ENCODE data around the gene DLX4. TPM values are rescaled to one million over a fixed set of nuclear protein-coding genes. Genes with fewer than 3 reads are reported as not detected.

The DLX4 gene, protein sequence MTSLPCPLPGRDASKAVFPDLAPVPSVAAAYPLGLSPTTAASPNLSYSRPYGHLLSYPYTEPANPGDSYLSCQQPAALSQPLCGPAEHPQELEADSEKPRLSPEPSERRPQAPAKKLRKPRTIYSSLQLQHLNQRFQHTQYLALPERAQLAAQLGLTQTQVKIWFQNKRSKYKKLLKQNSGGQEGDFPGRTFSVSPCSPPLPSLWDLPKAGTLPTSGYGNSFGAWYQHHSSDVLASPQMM
- under 1 TPM; 0.45 to 0.71 TPM for total RNA-seq

DNA sequence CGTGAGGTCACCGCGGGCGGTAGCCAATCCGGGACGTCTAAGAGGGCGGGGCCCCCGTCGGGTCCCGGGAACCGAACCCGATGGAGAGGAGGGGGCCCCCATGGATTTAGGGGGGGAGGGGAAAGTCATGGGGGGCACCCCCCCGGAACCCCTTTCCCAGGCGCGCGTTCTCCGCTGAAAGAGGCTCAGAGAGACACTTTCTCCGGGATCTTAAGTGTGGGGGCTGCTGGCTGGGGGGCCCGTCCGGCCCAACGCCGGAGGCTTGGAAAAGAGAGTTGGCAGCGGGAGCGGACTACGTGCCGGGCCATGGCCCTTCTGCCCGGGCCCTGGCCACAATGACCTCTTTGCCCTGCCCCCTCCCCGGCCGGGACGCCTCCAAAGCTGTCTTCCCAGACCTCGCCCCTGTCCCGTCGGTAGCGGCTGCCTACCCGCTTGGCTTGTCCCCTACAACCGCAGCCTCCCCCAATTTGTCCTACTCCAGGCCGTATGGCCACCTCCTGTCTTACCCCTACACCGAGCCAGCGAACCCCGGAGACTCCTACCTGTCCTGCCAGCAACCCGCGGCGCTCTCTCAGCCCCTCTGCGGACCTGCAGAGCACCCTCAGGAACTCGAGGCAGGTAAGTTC lies at the start of gene DLX4:
Gene DLX4 (plus strand): TSS at position 57 of the 626 bp plus-strand sequence. CDS start 279 bp downstream, at position 336.
- Mint-ChIP-seq H3K27me3 (peaks cover 59 to 64% of the 10 kb centered on the region in 2 donors), H3K9me3 (no peaks in the 10 kb centered on the region), H3K36me3 (no peaks in the 10 kb centered on the region), H3K4me3 (peak within 1 kb of the TSS; percentile 88), H3K27ac (peak within 1 kb of the TSS in 1 of 2 donors; percentile 56), H3K4me1 (ENCODE audit: low read depth in 2 of 2) (peaks cover 26 to 44% of the 10 kb centered on the region in 2 donors)
- DNase-seq (ENCODE audit: low spot score) (peak; percentile 75), ATAC-seq (no peak)

DNA sequence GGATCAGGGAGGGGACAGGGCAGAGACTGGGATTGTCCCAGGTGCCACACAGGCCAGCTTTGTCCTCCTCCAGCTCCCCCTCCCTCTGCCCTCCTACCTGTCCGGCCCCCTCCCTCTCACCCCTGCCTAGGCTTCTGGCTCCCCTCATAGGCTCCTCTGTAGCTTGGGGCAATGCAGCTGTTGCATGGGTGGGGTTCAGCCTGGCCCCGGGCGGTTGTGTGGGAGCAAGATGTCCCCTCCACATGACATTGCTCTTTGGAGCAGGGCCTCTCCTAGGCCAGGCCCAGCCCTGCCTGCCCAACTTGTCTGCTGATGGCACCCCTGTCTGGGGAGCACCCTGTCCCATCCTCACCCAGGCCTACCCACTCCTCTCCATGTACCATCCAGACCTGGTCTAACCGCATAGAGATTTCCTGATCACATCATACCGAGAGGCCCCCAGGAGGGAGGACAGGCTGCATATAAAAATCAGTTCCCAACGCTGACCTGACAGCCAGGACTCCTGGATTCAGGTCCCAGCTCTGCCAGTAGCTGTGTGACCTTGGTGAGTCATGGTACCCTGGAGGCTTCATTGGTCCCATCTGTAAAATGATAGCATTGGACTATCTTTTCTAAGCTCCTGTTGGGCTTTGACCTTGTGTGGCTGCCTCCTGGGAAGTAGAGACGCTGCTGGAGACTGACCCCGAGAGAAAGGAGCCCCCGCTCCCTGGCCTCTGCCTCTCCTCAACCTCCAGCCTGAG lies 48.8 kb upstream of the DLX4 start:
- Mint-ChIP-seq H3K27me3 (peaks cover 19 to 28% of the 10 kb centered on the region in 2 donors), H3K9me3 (no peaks in the 10 kb centered on the region), H3K4me1 (ENCODE audit: low read depth in 2 of 2) (no peaks in the 10 kb centered on the region), H3K36me3 (no peaks in the 10 kb centered on the region), H3K27ac (no peak overlapping the region), H3K4me3 (no peak overlapping the region)
- ATAC-seq (no peak), DNase-seq (ENCODE audit: low spot score) (no peak)

DNA sequence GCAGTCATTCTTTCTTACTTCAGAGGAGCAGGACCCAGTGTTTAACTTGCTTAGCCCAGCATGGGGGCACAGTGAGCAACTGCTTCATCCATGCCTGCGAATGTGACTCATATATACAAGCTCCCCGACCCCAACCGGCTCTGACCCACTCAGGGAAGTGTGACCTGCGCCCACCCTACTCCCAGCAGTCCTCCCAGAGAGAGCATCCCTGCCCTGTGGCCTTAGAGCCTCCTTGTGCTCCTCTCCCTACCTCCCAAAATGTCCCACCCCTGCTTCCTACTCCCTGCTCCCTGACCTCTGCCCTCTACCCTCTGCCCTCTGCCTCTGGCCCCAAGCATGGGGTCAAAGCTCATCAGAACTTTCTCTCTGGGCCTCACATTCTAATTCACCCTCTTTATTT lies 46.9 kb upstream of the DLX4 start:
- Mint-ChIP-seq H3K4me1 (ENCODE audit: low read depth in 2 of 2) (no peaks in the 10 kb centered on the region), H3K36me3 (no peaks in the 10 kb centered on the region), H3K4me3 (no peak overlapping the region), H3K27me3 (peaks cover 17 to 22% of the 10 kb centered on the region in 2 donors), H3K27ac (no peak overlapping the region), H3K9me3 (no peaks in the 10 kb centered on the region)
- ATAC-seq = no peak
- DNase-seq (ENCODE audit: low spot score) = no peak

DNA sequence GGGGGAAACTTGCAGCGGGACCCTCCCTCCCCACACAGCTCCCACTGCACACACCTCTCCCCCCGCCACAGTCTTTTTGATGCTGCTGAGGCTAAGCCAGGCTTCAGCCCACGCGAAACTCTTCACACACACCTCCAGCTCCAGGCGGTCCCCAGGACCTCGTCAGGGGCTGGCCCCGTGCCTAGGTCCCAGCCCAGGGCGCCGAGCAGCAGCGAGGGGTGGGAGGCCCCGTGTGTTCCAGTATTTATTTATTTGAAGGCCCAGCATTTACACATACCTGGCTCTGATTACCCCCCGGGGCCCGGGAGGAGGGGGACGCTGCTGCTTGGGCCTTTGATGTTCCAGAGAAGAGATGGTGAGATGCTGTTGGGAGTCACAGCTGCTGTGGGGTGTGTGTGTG lies 44.9 kb upstream of the DLX4 start:
- Mint-ChIP-seq H3K27ac (no peak overlapping the region), H3K4me1 (ENCODE audit: low read depth in 2 of 2) (no peaks in the 10 kb centered on the region), H3K36me3 (no peaks in the 10 kb centered on the region), H3K9me3 (no peaks in the 10 kb centered on the region), H3K4me3 (no peak overlapping the region), H3K27me3 (peaks cover 17 to 24% of the 10 kb centered on the region in 2 donors)
- ATAC-seq (no peak), DNase-seq (ENCODE audit: low spot score) (no peak)

DNA sequence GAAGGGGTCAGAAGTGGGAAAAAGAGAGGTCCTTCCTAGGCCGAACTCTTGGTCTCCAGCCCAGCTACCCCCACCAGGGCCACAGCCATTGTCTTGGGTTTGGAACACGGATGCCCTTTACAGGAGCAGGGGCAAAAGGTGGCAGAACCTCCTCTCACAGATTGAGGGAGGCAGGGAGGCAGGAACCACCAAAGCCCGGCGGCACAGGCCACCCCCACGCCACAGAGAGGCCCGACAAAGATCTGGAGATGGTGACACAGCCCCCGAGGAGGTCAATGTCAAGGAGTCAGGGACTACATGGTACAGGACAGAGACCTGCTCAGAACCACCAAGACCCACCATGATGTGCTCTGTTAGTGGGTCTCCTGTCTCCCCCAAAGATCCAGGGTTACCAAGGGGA lies 44.4 kb upstream of the DLX4 start:
- H3K36me3 Mint-ChIP-seq = no peaks in the 10 kb centered on the region
- ATAC-seq (no peak), DNase-seq (ENCODE audit: low spot score) (no peak)
- peaks cover 17 to 24% of the 10 kb centered on the region in 2 donors for H3K27me3 Mint-ChIP-seq
- H3K4me1 Mint-ChIP-seq (ENCODE audit: low read depth in 2 of 2) = no peaks in the 10 kb centered on the region
- H3K4me3 Mint-ChIP-seq = no peak overlapping the region
- H3K9me3 Mint-ChIP-seq = no peaks in the 10 kb centered on the region
- H3K27ac Mint-ChIP-seq = no peak overlapping the region

DNA sequence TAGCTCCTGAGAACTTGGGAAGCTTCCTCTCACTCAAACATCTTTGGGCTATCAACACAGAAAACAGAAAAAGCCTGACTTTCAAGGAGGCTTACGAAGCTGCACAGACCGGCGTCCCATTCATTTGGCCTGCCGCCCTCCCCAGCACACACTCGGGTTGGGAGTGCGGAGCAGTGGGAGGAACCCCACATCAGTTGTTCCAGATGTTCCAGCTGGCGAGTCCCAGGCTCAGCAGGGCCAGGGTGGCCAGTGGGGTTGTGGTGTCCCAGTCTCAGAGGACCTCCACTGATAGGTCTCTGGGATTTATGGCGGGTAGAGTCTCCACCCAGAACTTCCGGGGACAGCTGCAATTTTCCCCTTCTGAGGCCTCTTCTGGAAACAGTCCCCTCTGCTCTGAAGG lies 43.1 kb upstream of the DLX4 start:
- Mint-ChIP-seq H3K27me3 (peaks cover 17 to 30% of the 10 kb centered on the region in 2 donors), H3K27ac (no peak overlapping the region), H3K4me3 (no peak overlapping the region), H3K9me3 (no peaks in the 10 kb centered on the region), H3K4me1 (ENCODE audit: low read depth in 2 of 2) (no peaks in the 10 kb centered on the region), H3K36me3 (no peaks in the 10 kb centered on the region)
- DNase-seq (ENCODE audit: low spot score) (no peak), ATAC-seq (no peak)

DNA sequence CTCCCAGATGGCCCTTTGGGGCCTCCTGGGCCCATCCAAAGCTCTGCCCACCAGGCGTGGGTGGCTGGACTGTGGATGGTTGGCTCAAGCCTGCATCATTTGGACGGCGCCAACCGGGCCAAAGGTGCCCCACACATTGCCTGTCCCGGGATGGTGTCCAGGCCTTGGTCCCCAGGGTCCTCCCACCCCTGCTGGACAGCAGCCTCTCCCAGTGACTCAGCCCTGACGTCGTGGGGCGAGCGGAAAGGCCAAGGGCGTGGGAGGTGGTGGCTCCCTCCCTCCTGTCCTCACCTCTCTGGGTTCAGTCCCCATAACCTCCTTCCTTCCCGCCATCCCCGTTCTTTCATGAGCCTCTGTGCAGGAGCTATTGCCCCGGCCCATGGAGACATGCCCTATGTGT lies 42.1 kb upstream of the DLX4 start:
- H3K27me3 Mint-ChIP-seq = peaks cover 18 to 37% of the 10 kb centered on the region in 2 donors
- H3K27ac Mint-ChIP-seq = no peak overlapping the region
- H3K36me3 Mint-ChIP-seq = no peaks in the 10 kb centered on the region
- no peaks in the 10 kb centered on the region for H3K4me1 Mint-ChIP-seq (ENCODE audit: low read depth in 2 of 2)
- ATAC-seq (no peak), DNase-seq (ENCODE audit: low spot score) (no peak)
- no peak overlapping the region for H3K4me3 Mint-ChIP-seq
- no peaks in the 10 kb centered on the region for H3K9me3 Mint-ChIP-seq

DNA sequence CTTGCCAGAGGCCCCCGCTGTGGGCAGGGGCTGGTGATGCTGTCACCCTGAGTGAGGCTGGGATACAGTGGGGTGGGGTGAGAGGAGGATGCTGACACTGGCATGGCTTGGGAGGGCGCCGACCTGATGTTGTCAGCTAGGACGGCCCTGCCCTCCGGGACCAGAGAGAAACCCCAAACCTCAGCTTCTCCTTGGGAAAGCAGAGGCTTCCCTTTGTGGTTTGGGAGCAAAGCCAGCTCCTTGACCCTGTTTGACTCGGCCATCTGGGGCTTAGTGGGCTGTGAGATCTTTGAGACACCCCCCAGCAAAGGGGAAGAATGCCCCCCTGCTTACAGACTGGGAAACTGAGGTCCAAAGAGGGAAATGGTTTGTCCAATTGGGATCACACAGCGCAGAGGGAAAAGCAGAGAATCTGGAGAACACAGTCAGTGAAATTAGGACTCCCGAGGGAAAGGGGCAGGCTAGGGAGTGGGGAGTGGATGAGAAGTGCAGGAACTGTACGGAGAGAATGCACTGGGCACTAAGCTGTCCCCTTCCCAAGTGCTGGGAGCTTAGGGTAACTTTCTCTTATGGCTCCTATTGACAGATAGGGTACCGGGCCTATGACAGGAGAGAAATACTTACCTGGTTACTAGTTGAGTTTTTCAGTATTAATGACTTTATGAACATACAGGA lies 40.7 kb upstream of the DLX4 start:
- Mint-ChIP-seq H3K27me3 (peaks cover 14 to 29% of the 10 kb centered on the region in 2 donors), H3K36me3 (no peaks in the 10 kb centered on the region), H3K4me3 (no peak overlapping the region), H3K27ac (no peak overlapping the region), H3K9me3 (no peaks in the 10 kb centered on the region), H3K4me1 (ENCODE audit: low read depth in 2 of 2) (no peaks in the 10 kb centered on the region)
- ATAC-seq (no peak), DNase-seq (ENCODE audit: low spot score) (no peak)

DNA sequence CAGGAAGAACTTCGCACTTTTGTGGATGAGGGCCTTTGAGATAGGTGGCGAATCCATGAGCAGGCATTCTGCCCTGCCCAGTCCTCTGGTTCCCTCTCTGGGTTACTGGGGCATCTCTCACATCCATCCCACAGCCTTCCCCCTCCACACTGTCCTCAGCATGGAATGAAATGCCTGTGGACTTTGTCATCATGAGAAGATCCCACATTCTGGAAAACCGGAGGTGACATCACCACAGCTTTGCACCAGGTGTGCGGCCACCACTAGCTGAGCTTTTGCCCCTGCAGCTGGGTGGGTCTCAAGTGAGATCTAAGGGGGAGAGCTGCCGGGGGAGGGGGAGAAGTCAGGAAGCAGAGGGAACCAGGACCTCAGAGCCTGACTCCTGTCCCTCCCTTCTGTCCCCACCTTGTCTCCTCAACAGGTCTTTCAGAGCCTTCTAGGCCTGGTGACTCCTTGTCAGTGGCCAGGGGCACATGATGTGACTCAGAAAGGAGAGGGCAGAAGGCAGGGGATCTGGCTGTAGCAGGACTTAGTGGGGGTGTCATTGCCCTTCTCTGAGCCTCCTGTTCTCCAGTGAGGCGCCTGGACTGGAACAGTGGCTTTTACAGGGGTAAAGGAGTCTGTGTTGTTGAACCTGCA lies 40.0 kb upstream of the DLX4 start:
- no peaks in the 10 kb centered on the region for H3K9me3 Mint-ChIP-seq
- H3K4me3 Mint-ChIP-seq = no peak overlapping the region
- ATAC-seq = no peak
- no peak for DNase-seq (ENCODE audit: low spot score)
- no peak overlapping the region for H3K27ac Mint-ChIP-seq
- H3K4me1 Mint-ChIP-seq (ENCODE audit: low read depth in 2 of 2) = no peaks in the 10 kb centered on the region
- H3K36me3 Mint-ChIP-seq = no peaks in the 10 kb centered on the region
- peaks cover 15 to 29% of the 10 kb centered on the region in 2 donors for H3K27me3 Mint-ChIP-seq

DNA sequence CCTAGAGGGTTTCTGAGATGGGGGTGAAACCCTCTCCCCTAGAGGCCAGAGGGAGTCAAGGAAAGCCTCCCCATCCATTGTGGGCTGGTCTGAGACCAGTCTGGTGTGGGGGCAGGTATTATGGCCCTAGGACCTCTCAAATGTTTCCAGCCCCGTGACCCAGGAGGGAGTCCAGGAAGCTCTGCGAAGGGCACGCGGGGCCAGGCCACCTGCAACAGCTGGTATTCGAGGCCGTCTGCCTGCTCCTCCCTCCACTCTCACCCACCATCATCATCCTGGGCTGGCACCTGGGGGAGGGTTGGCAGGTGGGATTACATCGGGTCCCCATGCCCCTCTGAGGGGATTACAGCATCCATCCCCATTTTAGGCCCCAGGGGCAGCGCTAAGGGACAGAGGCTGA lies 38.1 kb upstream of the DLX4 start:
- no peaks in the 10 kb centered on the region for H3K9me3 Mint-ChIP-seq
- H3K27me3 Mint-ChIP-seq = peaks cover 14 to 23% of the 10 kb centered on the region in 2 donors
- no peaks in the 10 kb centered on the region for H3K4me1 Mint-ChIP-seq (ENCODE audit: low read depth in 2 of 2)
- no peak overlapping the region for H3K27ac Mint-ChIP-seq
- no peak overlapping the region for H3K4me3 Mint-ChIP-seq
- DNase-seq (ENCODE audit: low spot score) (no peak), ATAC-seq (no peak)
- no peaks in the 10 kb centered on the region for H3K36me3 Mint-ChIP-seq

DNA sequence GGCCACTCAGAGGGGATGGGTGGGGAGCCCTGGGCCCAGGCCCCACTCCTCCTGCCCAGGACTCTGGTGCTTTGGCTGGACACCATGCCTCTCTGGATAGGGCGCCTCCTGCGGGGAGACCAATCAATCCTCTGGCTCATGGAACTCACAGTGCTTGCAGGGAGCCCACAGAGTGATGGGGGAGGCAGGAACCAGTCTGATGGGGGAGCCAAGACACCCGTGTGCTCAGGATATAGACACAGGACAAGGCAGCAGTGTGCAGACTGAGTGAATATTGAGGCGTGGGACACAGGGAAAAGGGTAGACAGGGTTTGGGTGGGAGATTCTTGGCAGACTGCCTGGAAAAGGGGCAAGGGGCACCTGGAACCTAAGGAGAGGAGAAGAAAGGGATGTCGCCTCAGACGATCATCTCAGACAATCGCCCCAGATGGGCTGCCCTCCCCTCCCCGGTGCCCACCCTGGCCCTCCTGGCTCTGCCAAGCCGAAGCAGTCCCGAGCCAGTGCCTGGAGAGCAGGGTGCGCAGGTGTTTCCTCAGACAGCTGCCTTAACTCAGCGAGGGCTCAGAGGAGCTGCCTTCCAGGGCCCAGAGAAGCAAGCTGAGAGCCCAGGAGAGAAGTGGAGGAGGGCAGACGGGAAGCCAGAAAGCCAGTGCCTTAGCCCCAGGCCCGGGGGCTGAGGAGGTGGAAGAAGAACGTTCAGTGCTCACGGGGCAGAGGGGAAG lies 37.4 kb upstream of the DLX4 start:
- Mint-ChIP-seq H3K36me3 (no peaks in the 10 kb centered on the region), H3K4me1 (ENCODE audit: low read depth in 2 of 2) (no peaks in the 10 kb centered on the region), H3K9me3 (no peaks in the 10 kb centered on the region), H3K27ac (no peak overlapping the region), H3K27me3 (peaks cover 17 to 23% of the 10 kb centered on the region in 2 donors), H3K4me3 (no peak overlapping the region)
- no peak for ATAC-seq
- DNase-seq (ENCODE audit: low spot score) = no peak

DNA sequence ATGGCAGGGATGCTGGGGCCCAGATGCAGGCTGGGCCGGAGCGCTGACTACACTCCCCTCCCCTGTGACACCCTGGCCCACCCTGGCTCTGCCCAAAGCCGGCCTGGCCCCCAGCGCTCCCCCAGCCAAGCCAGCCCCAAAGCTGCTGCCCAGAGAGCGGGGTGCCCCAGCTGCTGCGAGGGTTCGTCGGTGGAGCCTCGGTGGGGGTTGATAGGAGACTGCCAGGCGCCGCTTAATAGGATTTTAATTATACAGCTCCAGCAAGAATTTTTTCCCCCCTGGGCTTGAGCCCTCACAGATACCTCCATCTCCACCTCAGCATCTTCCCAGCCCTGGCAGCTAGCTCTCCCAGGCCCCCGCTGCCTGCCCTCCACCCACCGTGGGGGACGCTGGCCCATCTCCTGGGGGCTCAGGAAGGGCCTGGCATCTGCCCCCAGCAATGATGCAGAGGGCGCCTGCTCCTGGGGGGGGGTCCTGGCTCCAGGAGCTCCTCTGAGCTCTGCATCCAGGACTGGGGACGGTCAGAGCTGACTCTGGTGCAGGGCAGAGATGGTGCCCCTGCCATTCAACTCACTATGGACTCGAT lies 36.8 kb upstream of the DLX4 start:
- Mint-ChIP-seq H3K27me3 (peaks cover 17 to 23% of the 10 kb centered on the region in 2 donors), H3K36me3 (no peaks in the 10 kb centered on the region), H3K4me3 (no peak overlapping the region), H3K4me1 (ENCODE audit: low read depth in 2 of 2) (no peaks in the 10 kb centered on the region), H3K9me3 (no peaks in the 10 kb centered on the region), H3K27ac (no peak overlapping the region)
- DNase-seq (ENCODE audit: low spot score) (no peak), ATAC-seq (no peak)

DNA sequence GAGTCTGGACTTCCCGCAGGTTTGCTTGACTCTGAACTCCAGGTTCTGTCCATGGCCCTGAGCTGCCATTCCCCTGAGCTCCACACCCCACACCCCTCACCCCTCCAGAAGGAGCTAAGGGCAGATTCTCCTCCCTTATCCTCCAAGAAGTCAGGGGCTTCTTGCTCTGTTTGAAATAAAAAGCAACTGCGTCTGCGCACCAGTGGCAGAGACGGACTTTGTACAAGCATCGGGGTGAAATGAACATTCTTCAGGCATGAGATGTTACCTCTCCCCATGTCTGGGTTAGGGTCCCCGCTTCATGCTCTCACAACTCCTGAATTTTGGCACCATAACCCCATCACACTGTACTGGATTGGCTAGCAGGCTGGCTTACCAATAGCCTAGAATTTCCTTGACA lies 36.1 kb upstream of the DLX4 start:
- no peaks in the 10 kb centered on the region for H3K4me1 Mint-ChIP-seq (ENCODE audit: low read depth in 2 of 2)
- DNase-seq (ENCODE audit: low spot score) (no peak), ATAC-seq (no peak)
- H3K27ac Mint-ChIP-seq = no peak overlapping the region
- H3K4me3 Mint-ChIP-seq = no peak overlapping the region
- no peaks in the 10 kb centered on the region for H3K9me3 Mint-ChIP-seq
- H3K36me3 Mint-ChIP-seq = no peaks in the 10 kb centered on the region
- peaks cover 15 to 21% of the 10 kb centered on the region in 2 donors for H3K27me3 Mint-ChIP-seq

All from natural killer cell treated with Interleukin-12 subunit alpha and Interleukin-12 subunit beta and Interleukin-15 and Interleukin-18, amount 100 ng/mL, for 72 hours (primary cell).